ENCODE results near the gene MAP3K3. TPM values are rescaled to one million over a fixed set of nuclear protein-coding genes. Genes with fewer than 3 reads are reported as not detected.

Gene MAP3K3
- polyA plus RNA-seq, 2 of the 4 experiments (the other 2 are of a cell fraction): 10.8 to 11.2 TPM

- no peak for TF ChIP-seq EHF (CRISPR knock-in tag; IDR thresholded peaks at IDR 0.05)
- ATAC-seq: peak in 1 of 2 experiments; percentile 29; a peak in 1 of 6 replicates
- Histone ChIP-seq H3K4me1 (no peaks in the 10 kb centered on the region), H3K27ac (no peak overlapping the region), H3K4me3 (no peak overlapping the region), H3K9me3 (no peaks in the 10 kb centered on the region), H3K4me2 (no peak overlapping the region)
- WGBS (ENCODE audit: missing lambda C conversion rate): 88% methylated on average over 3 of the region's 3 CpGs
- DNase-seq (ENCODE audit: low read depth in 1 of 2, low spot score in 1 of 2): no peak
- ChIA-PET POLR2A (interaction anchor here (0.9 to 1.7 kb wide), 4 partner anchors 10 to 186 kb away, joined by 3 to 6 read pairs (median 4); partner anchors contain the start of genes CYB561 and MAP3K3), CTCF (interaction anchor here (0.6 to 14.8 kb wide), 74 partner anchors 9 to 1003 kb away, joined by 3 to 336 read pairs (median 5); partner anchors contain the start of genes ACE, CYB561, DCAF7 and MAP3K3)
- FAIRE-seq: no peak
These were observed 10.9 kb upstream of the MAP3K3 start for GRCh38 chr17:63611354-63611753.

- ChIA-PET POLR2A (interaction anchor here (1.0 kb wide), 1 partner anchor 188 kb away, joined by 3 read pairs; no protein-coding TSS in a partner anchor), CTCF (interaction anchor here (0.7 to 14.8 kb wide), 16 partner anchors 11 to 213 kb away, joined by 3 to 336 read pairs (median 7); partner anchors contain the start of genes ACE, CYB561, DCAF7 and MAP3K3)
- TF ChIP-seq FOSL2 (IDR thresholded peaks at IDR 0.05) (no peak), FOSL2 (CRISPR knock-in tag; IDR thresholded peaks at IDR 0.05) (no peak), HOXA7 (CRISPR knock-in tag; IDR thresholded peaks at IDR 0.05) (no peak), FOSB (CRISPR knock-in tag; IDR thresholded peaks at IDR 0.05) (no peak), NPAS2 (CRISPR knock-in tag; IDR thresholded peaks at IDR 0.05; ENCODE audit: borderline replicate concordance) (no peak), HMGXB4 (CRISPR knock-in tag; IDR thresholded peaks at IDR 0.05; ENCODE audit: borderline replicate concordance) (no peak), RAD21 (conservative IDR thresholded peaks at IDR 0.05 in 1 of 2, IDR thresholded peaks at IDR 0.05 in 1 of 2) (no peak), ZSCAN20 (CRISPR knock-in tag; IDR thresholded peaks at IDR 0.05) (no peak)
- Histone ChIP-seq H3K4me2 (no peak overlapping the region), H3K4me3 (no peak overlapping the region), H3K4me1 (no peaks in the 10 kb centered on the region), H3K27ac (no peak overlapping the region), H3K9me3 (no peaks in the 10 kb centered on the region)
- ATAC-seq (no peak), DNase-seq (ENCODE audit: low read depth in 1 of 2, low spot score in 1 of 2) (no peak), FAIRE-seq (no peak)
- 51% methylated on average over 2 of the region's 2 CpGs for WGBS (ENCODE audit: missing lambda C conversion rate)
These were observed 8.6 kb upstream of the MAP3K3 start for GRCh38 chr17:63613663-63614062.

GRCh38 chr17:63621229-63621683 lies 961 bp upstream of the MAP3K3 start:
- peak in 1 of 2 experiments; percentile 71 for DNase-seq (ENCODE audit: low read depth in 1 of 2, low spot score in 1 of 2)
- Histone ChIP-seq H3K27ac (peak overlapping the region; percentile 78 to 88), H3K9me3 (no peaks in the 10 kb centered on the region), H3K4me2 (peak overlapping the region; percentile 73), H3K4me1 (peaks cover 13% of the 10 kb centered on the region), H3K4me3 (peak overlapping the region; percentile 54)
- no peak for FAIRE-seq
- ATAC-seq: no peak; a peak in 1 of 6 replicates
- ChIA-PET CTCF (interaction anchor here (0.8 to 7.8 kb wide), 7 partner anchors 9 to 948 kb away, joined by 3 to 64 read pairs (median 3); no protein-coding TSS in a partner anchor), POLR2A (interaction anchor here (1.0 to 1.4 kb wide), 7 partner anchors 9 to 152 kb away, joined by 3 to 17 read pairs (median 6); partner anchors contain the start of genes CCDC47 and DDX42)
- TF ChIP-seq RCOR1 (IDR thresholded peaks at IDR 0.05; ENCODE audit: low read depth, low read length): no peak
- no peak for TF ChIP-seq RAD21 (conservative IDR thresholded peaks at IDR 0.05 in 1 of 2, IDR thresholded peaks at IDR 0.05 in 1 of 2)
- TF ChIP-seq TP53 (CRISPR knock-in tag; IDR thresholded peaks at IDR 0.05): no peak
- TF ChIP-seq HOXA7 (CRISPR knock-in tag; IDR thresholded peaks at IDR 0.05): no peak
- TF ChIP-seq NPAS2 (CRISPR knock-in tag; IDR thresholded peaks at IDR 0.05; ENCODE audit: borderline replicate concordance): no peak
- TF ChIP-seq ESRRA (IDR thresholded peaks at IDR 0.05; ENCODE audit: borderline replicate concordance, low read length): no peak
- peak; percentile 6; the same call in 1 of the 2 replicates for TF ChIP-seq HOXB5 (CRISPR knock-in tag; IDR thresholded peaks at IDR 0.05)
- TF ChIP-seq, protein P1, sequence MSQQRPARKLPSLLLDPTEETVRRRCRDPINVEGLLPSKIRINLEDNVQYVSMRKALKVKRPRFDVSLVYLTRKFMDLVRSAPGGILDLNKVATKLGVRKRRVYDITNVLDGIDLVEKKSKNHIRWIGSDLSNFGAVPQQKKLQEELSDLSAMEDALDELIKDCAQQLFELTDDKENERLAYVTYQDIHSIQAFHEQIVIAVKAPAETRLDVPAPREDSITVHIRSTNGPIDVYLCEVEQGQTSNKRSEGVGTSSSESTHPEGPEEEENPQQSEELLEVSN (IDR thresholded peaks at IDR 0.05; ENCODE audit: borderline replicate concordance, low read depth): peak; percentile 47; the same call in 1 of the 2 replicates
- WGBS (ENCODE audit: missing lambda C conversion rate): 14% methylated on average over 10 of the region's 10 CpGs

All from A549 (cell line).